ENCODE data around the gene ARL8A.

GRCh38 chr1:202158810-202159533 is 14.4 kb upstream of the ARL8A start:
- TF ChIP-seq CTCF (IDR thresholded peaks at IDR 0.05) (peak; percentile 13; the same call in 1 of the 2 replicates), ZFX (IDR thresholded peaks at IDR 0.05; ENCODE audit: borderline replicate concordance) (no peak)

Measured in 22Rv1 (cell line).